PC-3 (cell line): ENCODE results near the gene FANCD2.

Experiments
- CTCF ChIP-seq: fragments of 300-600 bp; sonication (generic); conservative IDR thresholded peaks from 2 replicates; pipeline ENCODE4 v1.5.1; 2017; ENCODE audit warnings: antibody characterized with exemption, low read depth, mild to moderate bottlenecking, low read length
- EZH2 ChIP-seq: fragments of 300-600 bp; sonication (generic); IDR thresholded peaks from one replicate; pipeline ENCODE4 v1.6.1; 2017; ENCODE audit warnings: antibody characterized with exemption, mild to moderate bottlenecking, low read length; ENCODE audit not compliant: unreplicated experiment
- EZH2phosphoT487 ChIP-seq: fragments of 300-600 bp; sonication (generic); IDR thresholded peaks from 2 replicates; pipeline ENCODE4 v1.6.1; 2018; ENCODE audit warnings: mild to moderate bottlenecking, antibody characterized with exemption, low read length, borderline replicate concordance

GRCh38 chr3:10150987-10151386, 124.8 kb downstream of the FANCD2 start:
- TF ChIP-seq CTCF (no peak), EZH2 (no peak), EZH2phosphoT487 (no peak)
